MM.1S (cell line): ENCODE results near the gene NTN4.

ENCODE experiments used
- CTCF ChIP-seq: fragments of 300-600 bp; sonication (generic); IDR thresholded peaks from 2 replicates; pipeline ENCODE4 v1.5.1; 2016; ENCODE audit warnings: antibody characterized with exemption, low read length, mixed read lengths
- EZH2 ChIP-seq: fragments of 300-600 bp; sonication (generic); optimal IDR thresholded peaks from 2 replicates; pipeline ENCODE3; 2017; ENCODE audit warnings: low read depth, mild to moderate bottlenecking, antibody characterized with exemption, low read length, mixed read lengths
- EZH2phosphoT487 ChIP-seq: fragments of 300-600 bp; sonication (generic); IDR thresholded peaks from 2 replicates; pipeline ENCODE4 v1.6.1; 2018; ENCODE audit warnings: antibody characterized with exemption, low read length

GRCh38 chr12:95788637-95789036 lies 1.9 kb downstream of the NTN4 start:
- no peak for TF ChIP-seq CTCF
- TF ChIP-seq EZH2 = no peak
- TF ChIP-seq EZH2phosphoT487 = no peak
